Measurements from ENCODE around the gene SCYL3.
"Not testable (repeated sequence)": the region's sequence is repeated elsewhere in the genome, so short reads cannot be mapped to it uniquely, and the experiment has no call there.

The SCYL3 gene

DNA sequence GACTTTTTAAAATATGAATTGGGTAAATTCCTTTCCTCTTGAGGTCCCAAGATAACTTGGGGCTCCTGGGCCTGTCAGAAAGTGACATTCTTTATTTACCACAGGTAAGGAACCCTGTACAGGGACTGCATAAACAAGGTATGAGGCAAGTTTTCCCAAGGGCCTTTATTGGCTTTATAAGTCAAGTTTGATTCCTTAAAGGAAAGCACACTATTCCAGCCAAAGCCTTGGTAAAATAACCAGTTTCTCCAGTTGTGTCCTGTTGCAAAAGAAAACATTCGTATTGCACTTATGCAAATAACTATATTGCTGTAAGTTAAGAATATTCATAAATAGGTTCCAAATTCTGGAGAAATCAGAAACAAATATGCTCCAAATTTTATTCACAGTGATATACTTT is 77.1 kb downstream of the SCYL3 start:
- DNase-seq (ENCODE audit: low read depth in 1 of 2, low spot score in 1 of 2), result no peak

DNA sequence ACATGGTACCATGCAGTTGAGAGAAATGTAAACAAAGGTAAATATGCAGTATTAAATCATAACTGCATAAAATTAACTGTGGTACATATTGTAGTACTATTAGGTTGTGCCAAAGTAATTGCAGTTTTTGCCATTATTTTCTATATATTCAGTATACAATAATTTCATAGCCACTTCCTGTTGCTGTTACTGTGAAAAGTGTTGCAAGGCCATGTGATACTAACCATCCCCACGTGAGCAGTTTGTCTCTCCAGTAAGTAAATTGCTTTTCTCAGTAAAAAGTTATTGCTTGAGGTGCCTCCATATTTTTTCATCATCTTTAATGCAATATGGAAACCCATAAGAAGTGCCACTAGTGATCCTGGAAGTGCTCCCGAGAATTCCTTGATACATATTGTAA is 79.4 kb downstream of the SCYL3 start:
- no peak for DNase-seq (ENCODE audit: low read depth in 1 of 2, low spot score in 1 of 2)

DNA sequence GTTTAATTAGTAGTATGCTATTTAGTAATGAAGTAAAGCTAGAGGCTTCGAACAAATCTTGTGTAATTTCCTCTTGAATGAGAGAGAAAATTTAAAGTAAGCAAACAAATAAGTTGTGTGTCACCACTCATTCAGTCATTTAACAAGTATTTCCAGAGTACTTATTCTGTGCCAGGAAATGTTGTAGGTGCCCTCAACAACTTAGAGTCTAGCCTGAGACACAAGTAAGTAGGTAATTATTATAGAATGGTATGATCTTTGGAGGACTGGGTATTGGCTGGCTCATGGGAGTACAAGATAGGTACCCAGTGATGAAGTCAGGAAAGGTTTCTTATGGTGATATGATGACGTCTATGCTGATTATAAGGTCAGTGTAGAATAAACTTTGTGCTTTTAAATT is 81.6 kb downstream of the SCYL3 start:
- DNase-seq (ENCODE audit: low read depth in 1 of 2, low spot score in 1 of 2), result no peak

DNA sequence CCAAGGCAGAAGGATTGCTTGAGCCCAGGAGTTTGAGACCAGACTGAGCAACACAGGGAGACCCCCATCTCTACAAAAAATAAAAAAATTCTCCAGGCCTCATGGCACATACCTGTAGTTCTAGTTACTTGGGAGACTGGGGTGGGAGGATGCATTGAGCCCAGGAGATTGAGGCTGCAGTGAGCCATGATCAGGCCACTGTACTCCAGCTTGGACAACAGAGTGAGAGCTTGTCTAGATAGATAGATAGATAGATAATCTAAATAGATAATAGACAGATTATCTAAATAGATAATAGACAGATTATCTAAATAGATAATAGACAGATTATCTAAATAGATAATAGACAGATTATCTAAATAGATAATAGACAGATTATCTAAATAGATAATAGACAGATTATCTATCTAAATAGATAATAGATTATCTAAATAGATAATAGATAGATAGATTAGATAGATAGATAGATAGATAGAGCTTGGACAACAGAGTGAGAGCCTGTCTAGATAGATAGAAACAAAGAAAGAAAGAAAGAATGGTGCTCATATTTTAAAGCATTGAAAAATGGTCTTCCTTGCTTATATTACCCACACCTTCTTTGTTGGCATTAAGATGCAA is 82.2 kb downstream of the SCYL3 start:
- not testable (repeated sequence) for DNase-seq (ENCODE audit: low read depth in 1 of 2, low spot score in 1 of 2)

DNA sequence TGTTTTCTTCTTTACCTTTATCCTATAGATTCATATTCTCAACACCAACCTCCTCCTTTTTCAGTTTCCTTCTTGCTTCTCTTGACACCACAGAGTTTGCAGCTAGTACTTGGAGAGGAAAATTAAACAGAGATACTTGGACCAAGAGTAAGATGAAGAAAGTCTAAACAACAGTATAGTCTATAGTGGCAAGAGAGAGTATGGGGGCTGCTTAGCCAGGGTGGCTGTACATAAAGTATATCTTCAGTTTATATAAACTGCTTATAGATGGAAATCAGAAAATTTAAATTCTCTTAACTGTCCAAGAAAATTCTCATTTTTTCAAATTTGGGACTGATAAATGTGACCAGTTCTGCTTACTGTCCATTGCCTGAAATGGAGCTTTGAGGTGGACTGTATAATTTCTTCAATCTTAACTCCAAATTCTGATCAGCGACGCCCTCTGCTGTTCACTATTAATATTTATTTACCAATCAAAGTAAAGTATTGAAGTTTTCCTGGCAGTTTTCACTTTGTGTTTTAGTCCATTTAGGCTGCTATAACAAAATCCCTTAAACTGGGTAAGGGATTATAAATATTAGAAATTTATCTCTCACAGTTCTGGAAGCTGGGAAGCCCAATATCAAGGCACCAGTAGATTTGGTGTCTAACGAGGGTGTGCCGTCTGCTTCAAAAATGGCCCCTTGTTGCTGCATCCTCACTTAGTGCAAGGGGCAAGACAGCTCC is 84.2 kb downstream of the SCYL3 start:
- DNase-seq (ENCODE audit: low read depth in 1 of 2, low spot score in 1 of 2), result no peak

DNA sequence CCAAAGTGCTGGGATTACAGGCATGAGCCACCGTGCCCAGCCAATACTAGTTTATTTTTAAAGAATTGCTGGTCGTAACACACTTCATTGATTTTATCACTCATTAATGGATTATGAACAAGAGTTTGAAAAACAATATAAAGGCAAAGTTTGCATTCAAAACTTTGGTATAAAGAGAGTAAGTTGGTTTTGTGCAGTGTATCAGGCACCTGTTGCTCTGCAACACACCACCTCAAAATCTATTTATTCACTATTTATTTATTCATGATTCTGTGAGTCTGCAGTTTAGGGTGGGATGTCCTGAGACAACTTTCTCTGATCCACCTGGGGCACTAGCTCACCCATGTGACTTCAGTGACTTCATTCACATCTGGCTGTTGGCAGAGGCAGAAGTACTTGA is 88.8 kb downstream of the SCYL3 start:
- DNase-seq (ENCODE audit: low read depth in 1 of 2, low spot score in 1 of 2), result no peak

DNA sequence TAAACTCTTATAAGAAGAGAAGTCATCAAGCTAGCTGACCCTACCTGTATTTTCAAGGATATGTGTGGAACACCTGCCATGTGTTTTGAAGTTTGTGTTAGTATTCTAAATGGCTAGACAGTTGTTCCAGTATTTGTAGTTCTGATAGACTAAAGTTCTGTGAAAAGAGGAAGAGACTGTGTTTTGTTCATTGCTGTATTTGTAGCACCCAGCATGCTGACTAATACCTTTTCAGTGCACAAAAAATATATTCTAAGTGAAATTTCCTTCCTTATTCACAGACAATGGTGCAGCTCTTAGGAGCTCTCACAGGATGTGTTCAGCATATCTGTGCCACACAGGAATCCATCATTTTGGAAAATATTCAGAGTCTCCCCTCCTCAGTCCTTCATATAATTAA is 90.8 kb downstream of the SCYL3 start:
- DNase-seq (ENCODE audit: low read depth in 1 of 2, low spot score in 1 of 2), result no peak
